GM10847 (cell line): ENCODE results near the gene CTXN1.
A peak's percentile ranks its signal among the peaks of the same experiment; 100 is the strongest.

Experiments
- POLR2A ChIP-seq: IDR thresholded peaks from 2 replicates; pipeline ENCODE4 v1.6.1; 2011; ENCODE audit not compliant: insufficient read length; ENCODE audit errors: extremely low read depth

CTXN1 gene

GRCh38 chr19:7904074-7905020 is 21.6 kb downstream of the CTXN1 start:
- TF ChIP-seq POLR2A: no peak

- peak; percentile 92 for TF ChIP-seq POLR2A
These were observed 22.5 kb downstream of the CTXN1 start, which contains the start of gene MAP2K7 for GRCh38 chr19:7903244-7904073. TSS of gene MAP2K7 (plus strand) at chr19:7903877. CDS start at chr19:7903945, 68 bp downstream.

GRCh38 chr19:7902796-7903243 is 23.1 kb downstream of the CTXN1 start:
- TF ChIP-seq POLR2A: no peak

- TF ChIP-seq POLR2A: no peak
These were observed 24.6 kb downstream of the CTXN1 start for GRCh38 chr19:7901337-7901736.

GRCh38 chr19:7900931-7901330 is 25.0 kb downstream of the CTXN1 start:
- no peak for TF ChIP-seq POLR2A

GRCh38 chr19:7900401-7900870 is 25.5 kb downstream of the CTXN1 start:
- no peak for TF ChIP-seq POLR2A

- TF ChIP-seq POLR2A: no peak
These were observed 26.1 kb downstream of the CTXN1 start for GRCh38 chr19:7899751-7900378.

- TF ChIP-seq POLR2A: no peak
These were observed 27.0 kb downstream of the CTXN1 start for GRCh38 chr19:7898967-7899366.

- no peak for TF ChIP-seq POLR2A
These were observed 28.6 kb downstream of the CTXN1 start for GRCh38 chr19:7897292-7897691.

- no peak for TF ChIP-seq POLR2A
These were observed 30.4 kb downstream of the CTXN1 start for GRCh38 chr19:7895565-7895964.

GRCh38 chr19:7894612-7895309 is 31.2 kb downstream of the CTXN1 start:
- no peak for TF ChIP-seq POLR2A

GRCh38 chr19:7888826-7889217 is 37.1 kb downstream of the CTXN1 start:
- TF ChIP-seq POLR2A: no peak

GRCh38 chr19:7888145-7888825 is 37.6 kb downstream of the CTXN1 start, which contains the start of gene LRRC8E:
TSS of gene LRRC8E (plus strand) at chr19:7888510. CDS start at chr19:7895604, 7,094 bp downstream.
- no peak for TF ChIP-seq POLR2A
